Panc1 (cell line): ENCODE measurements around the gene AKAP4.

ENCODE experiments used
- POLR2AphosphoS5 ChIP-seq: IDR thresholded peaks from 2 replicates; pipeline ENCODE4 v1.6.1; 2012; ENCODE audit warnings: mild to moderate bottlenecking, low read depth, low read length, moderate library complexity
- REST ChIP-seq, 2 experiments: IDR thresholded peaks; 2 replicates each; pipeline ENCODE4 v1.6.1; 2011 to 2012; ENCODE audit warnings: low read depth in 2 of 2, control low read depth in 1 of 2, low read length in 1 of 2, mild to moderate bottlenecking in 1 of 2, moderate library complexity in 1 of 2; ENCODE audit not compliant: insufficient read depth in 1 of 2
- TCF7L2 ChIP-seq: IDR thresholded peaks from 2 replicates; pipeline ENCODE4 v1.6.1; 2011; ENCODE audit warnings: mild to moderate bottlenecking, low read depth, low read length, inconsistent platforms
- TF ChIP-seq, protein P1 (sequence below): fragments of 450-650 bp; IDR thresholded peaks from 2 replicates; pipeline ENCODE4 v1.5.1; 2017; ENCODE audit warnings: mild to moderate bottlenecking

- TF ChIP-seq, protein P1, sequence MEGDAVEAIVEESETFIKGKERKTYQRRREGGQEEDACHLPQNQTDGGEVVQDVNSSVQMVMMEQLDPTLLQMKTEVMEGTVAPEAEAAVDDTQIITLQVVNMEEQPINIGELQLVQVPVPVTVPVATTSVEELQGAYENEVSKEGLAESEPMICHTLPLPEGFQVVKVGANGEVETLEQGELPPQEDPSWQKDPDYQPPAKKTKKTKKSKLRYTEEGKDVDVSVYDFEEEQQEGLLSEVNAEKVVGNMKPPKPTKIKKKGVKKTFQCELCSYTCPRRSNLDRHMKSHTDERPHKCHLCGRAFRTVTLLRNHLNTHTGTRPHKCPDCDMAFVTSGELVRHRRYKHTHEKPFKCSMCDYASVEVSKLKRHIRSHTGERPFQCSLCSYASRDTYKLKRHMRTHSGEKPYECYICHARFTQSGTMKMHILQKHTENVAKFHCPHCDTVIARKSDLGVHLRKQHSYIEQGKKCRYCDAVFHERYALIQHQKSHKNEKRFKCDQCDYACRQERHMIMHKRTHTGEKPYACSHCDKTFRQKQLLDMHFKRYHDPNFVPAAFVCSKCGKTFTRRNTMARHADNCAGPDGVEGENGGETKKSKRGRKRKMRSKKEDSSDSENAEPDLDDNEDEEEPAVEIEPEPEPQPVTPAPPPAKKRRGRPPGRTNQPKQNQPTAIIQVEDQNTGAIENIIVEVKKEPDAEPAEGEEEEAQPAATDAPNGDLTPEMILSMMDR: no peak
- TF ChIP-seq REST (IDR thresholded peaks at IDR 0.05; ENCODE audit: insufficient read depth in 1 of 2, low read depth in 2 of 2, low read length in 1 of 2) (no peak), TCF7L2 (no peak), POLR2AphosphoS5 (no peak)
These were observed 20.5 kb downstream of the AKAP4 start for GRCh38 chrX:50180073-50180940.
